GM20000 (cell line): ENCODE measurements around the gene ZNF219.

Source experiments
- DNase-seq: peaks from one replicate; pipeline ENCODE4 v3.0.0; 2012; ENCODE audit warnings: low spot score
- TF ChIP-seq, protein P1 (sequence below): IDR thresholded peaks from 2 replicates; pipeline ENCODE4 v1.5.1; 2012; ENCODE audit warnings: mild to moderate bottlenecking, control low read depth; ENCODE audit errors: extremely low read depth, missing control alignments

Gene ZNF219

DNA sequence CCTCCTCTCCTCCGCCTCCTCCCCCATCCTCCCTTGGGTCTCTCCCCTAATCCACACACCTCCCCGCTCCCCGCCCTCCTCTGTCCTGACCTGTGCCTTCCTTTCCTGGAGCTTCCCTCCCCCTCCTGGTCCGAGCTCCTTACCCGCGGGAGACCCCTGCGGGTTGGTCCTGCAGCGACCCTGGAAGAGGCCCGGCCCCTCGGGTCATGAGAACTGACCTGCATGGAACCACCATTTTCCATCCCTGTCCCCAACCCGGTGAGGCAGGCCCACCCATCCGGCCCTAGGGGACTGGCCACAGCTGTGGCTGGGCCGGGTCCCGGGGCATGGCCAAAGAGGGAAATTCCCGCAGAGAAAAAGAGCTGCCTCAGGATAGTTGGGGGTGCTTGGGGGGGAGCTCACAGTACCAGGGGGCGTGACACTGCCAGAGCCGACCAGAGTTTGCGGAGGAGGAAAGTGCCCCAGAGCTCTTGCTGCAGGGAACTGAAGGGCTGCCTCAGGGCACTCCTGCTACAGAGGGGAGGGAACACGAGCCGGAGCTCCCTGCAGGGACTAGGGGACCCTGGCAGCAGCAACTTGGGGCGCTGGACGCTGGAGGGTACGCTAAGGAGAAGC lies 27.7 kb downstream of the ZNF219 start:
- DNase-seq, result peak; percentile 70
- TF ChIP-seq, protein P1, sequence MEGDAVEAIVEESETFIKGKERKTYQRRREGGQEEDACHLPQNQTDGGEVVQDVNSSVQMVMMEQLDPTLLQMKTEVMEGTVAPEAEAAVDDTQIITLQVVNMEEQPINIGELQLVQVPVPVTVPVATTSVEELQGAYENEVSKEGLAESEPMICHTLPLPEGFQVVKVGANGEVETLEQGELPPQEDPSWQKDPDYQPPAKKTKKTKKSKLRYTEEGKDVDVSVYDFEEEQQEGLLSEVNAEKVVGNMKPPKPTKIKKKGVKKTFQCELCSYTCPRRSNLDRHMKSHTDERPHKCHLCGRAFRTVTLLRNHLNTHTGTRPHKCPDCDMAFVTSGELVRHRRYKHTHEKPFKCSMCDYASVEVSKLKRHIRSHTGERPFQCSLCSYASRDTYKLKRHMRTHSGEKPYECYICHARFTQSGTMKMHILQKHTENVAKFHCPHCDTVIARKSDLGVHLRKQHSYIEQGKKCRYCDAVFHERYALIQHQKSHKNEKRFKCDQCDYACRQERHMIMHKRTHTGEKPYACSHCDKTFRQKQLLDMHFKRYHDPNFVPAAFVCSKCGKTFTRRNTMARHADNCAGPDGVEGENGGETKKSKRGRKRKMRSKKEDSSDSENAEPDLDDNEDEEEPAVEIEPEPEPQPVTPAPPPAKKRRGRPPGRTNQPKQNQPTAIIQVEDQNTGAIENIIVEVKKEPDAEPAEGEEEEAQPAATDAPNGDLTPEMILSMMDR, result no peak

DNA sequence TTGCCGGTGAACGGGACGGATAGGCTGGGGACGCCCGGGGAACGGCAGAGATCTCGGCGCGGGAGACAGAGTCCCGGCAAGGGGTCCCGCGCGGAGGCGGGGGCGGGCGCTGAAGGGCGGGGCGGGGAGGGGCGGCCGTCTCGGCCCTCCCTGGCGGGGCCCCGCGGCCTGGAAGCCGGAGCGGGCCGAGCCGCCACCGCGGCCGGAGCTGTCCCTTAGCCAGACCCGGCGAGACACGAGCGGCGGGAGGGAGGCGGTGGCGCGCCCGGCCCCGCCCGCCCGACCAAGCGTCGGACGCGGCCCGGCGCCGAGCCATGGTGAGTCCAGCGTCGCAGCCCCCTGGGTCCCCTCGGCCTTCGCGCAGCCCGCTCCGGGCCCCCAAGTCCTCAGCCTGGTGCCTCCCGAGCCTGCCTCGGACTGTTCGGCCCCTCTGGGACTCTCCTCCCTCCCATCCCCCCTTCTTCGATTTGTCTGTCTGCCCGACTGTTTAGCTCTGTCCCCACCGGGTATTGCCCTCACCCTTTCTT lies 28.3 kb downstream of the ZNF219 start, which contains the start of gene ARHGEF40:
TSS of gene ARHGEF40 (plus strand) at position 222 of the 527 bp plus-strand sequence. CDS start at position 315, 93 bp downstream.
- peak; percentile 70 for DNase-seq
- TF ChIP-seq, protein P1, result no peak

DNA sequence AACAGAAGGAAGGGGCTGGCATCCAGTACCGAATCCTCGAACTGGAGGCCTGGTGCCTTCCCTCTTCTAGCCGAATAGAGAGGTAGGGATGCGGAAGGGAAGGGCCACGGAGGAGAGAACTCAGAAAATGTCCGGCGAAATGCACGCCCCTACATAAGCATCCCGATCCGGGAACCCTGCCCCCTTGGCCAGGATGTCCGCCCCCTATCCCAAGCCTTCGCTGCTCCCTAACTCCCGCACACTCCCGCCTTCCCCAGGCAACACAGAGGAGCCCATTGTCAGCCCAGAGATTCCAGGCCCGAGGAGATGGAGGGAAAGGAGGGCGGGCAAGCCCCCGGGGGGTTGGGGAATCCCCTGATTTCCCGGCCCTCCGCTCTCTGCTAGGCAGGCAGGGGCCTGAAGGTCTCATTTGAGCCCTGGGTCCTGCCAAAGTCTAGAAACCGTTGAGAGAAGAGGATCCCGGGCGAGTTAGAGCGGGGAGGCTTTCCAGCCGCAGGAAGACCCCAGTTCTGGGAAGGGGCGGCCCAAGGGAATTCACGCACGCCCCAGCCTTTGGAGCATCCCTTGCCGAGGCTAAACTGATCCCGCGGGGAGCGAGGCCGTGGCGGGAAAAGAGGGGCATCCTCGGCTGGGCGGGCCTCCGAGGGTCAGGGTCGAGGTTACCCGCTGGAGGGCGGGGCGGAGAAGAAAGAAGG lies 28.9 kb downstream of the ZNF219 start:
- TF ChIP-seq, protein P1, result no peak
- peak; percentile 30 for DNase-seq

DNA sequence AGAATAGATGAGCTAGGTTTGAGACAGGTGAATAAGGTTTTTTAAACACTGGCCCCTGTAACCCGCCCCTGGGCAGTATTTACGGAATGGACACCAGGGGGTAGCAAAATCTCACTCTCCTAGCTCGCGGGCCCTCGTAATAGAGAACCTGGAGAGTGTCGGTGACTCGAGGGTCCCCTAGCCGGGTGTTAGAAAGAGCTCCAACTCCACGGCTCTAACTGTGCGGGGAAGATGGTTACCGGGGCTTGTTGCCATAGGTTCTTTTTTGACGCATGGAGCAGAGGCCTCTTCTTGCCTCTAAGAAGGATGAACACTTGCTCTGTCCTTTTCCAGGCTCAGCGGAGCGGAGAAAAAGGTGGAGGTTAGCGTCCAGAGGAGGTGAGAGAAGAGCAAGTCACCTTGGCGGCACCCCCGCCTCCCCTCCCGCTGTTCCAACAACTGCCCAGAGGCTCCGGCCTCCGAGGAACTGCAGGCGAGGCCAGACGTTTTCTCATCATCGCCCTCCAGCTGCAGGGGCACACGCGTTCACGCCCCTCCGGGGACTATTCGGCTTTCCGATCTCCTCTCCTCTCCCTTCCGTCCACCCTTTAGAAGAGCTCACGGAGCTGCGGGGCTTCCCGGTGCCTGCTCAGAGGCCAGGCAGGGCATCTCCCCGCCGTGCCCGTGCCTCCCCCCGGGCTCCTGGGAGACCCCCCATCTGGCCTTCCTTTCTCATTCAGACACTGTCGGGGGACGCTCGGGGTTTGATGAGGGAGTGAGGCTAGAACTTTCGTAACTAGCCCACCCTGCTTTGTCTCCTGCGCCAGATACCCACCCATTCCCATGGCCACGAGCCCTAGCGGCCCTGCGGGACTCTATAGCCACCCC lies 29.7 kb downstream of the ZNF219 start:
- DNase-seq, result peak; percentile 78
- TF ChIP-seq, protein P1, result peak; percentile 27

DNA sequence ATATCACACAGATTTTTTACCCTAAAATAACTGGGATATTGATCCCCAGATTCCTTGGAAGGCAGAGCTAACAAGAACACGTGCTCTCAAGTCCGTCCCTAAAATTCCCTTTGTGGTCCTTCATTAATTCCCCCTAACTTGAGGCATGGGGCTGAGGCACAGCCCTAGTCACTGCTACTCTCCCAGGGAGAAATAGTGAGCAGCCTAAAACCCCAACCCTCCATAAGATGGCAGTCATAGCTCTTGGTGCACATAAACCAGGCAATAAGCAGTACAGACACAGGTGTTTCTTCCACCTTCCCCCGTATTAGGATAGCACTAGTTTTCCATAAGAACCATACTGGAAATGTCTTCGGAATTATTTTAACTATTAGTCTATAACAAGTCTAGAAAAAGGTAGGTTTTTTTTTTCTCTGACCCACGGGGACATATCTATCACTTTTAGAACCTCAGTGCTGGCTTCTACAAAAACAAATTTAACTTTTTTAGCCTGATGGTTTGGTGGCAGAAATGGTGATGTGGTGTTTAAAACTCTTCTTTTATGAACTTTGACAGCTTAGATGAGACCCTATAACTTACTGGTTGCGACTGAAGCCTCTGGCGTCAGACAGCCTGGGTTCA lies 31.5 kb downstream of the ZNF219 start:
- DNase-seq, result peak; percentile 39

DNA sequence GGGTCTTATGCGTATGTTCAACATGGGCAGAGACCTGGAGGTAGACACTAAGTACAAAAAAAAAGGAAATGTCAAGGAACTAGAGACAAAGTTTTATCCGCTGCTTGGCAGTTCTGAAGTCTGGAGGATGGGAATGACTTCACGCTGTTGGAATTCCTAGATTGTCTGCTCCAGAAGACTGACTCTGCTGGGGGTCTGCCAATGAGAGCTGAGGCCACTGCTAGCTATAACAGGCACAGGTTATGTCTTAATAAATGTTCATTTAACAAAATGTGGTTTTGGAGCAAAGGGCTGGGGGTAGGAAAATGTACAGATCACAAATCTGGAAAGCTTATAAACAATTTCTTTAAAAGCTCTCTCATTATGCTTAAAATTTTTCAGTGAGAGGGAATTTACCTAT lies 35.0 kb downstream of the ZNF219 start:
- TF ChIP-seq, protein P1, result no peak
- no peak for DNase-seq

More for the DNA sequence above, 31.5 kb downstream of the ZNF219 start:
- TF ChIP-seq, protein P1, result no peak
